A549 treated with DMSO at 1 μM for 4 hours (cell line): ENCODE data around the gene HDHD3. TPM values are rescaled to one million over a fixed set of nuclear protein-coding genes. Genes with fewer than 3 reads are reported as not detected.

ENCODE experiments used
- total RNA-seq: library from RNA; stranded (reverse); fragments of 200-300 nt; extraction: Qiagen RNA extraction; gene quantifications from 5 replicates; pipeline ENCODE4 v1.2.3, GENCODE V29; 2022; ENCODE audit warnings: low read depth

HDHD3 gene
- 22.5 to 27.5 TPM (median 24.0 TPM) in 5 replicates for total RNA-seq

GRCh38 chr9:113376634-113377567, at the start of gene HDHD3:
TSS of gene HDHD3 (minus strand) at chr9:113376986. CDS start at chr9:113374354, 2,632 bp downstream.

GRCh38 chr9:113410207-113410864, 33.5 kb upstream of the HDHD3 start, which contains the start of the genes C9orf43 and POLE3:
TSS of gene C9orf43 (plus strand) at chr9:113410747. CDS start at chr9:113413494, 2,747 bp downstream.
TSS of gene POLE3 (minus strand) at chr9:113410675. CDS start at chr9:113410293, 382 bp downstream.

GRCh38 chr9:113401027-113401792, 24.4 kb upstream of the HDHD3 start, which contains the start of gene ALAD:
TSS of gene ALAD (minus strand) at chr9:113401284. CDS start at chr9:113393559, 7,725 bp downstream.

GRCh38 chr9:113349445-113350094, 27.2 kb downstream of the HDHD3 start, which contains the start of gene BSPRY:
TSS of gene BSPRY (plus strand) at chr9:113349541. CDS start at chr9:113349580, 39 bp downstream.

GRCh38 chr9:113340011-113340699, 36.6 kb downstream of the HDHD3 start, which contains the start of gene WDR31:
TSS of gene WDR31 (minus strand) at chr9:113340275. CDS start at chr9:113332022, 8,253 bp downstream.

Other genes with a start within 250 kb of the HDHD3 start
- gene SLC31A2, start 226.0 kb downstream of the HDHD3 start, total RNA-seq, result 6.7 to 8.3 TPM (median 7.4 TPM) in 5 replicates
- gene FKBP15, start 155.7 kb downstream of the HDHD3 start, total RNA-seq, result 15.4 to 19.6 TPM (median 19.4 TPM) in 5 replicates
- gene SLC31A1, start 155.4 kb downstream of the HDHD3 start, total RNA-seq, result 21.4 to 26.1 TPM (median 23.4 TPM) in 5 replicates
- gene CDC26, start 101.4 kb downstream of the HDHD3 start, total RNA-seq, result 47.1 to 55.9 TPM (median 52.7 TPM) in 5 replicates
- 61.8 to 63.0 TPM (median 62.3 TPM) in 5 replicates for gene PRPF4, start 101.3 kb downstream of the HDHD3 start, total RNA-seq
- gene RNF183, start 73.6 kb downstream of the HDHD3 start, total RNA-seq, result 0.20 TPM in 1 of 5 replicates, not detected in the others
- gene WDR31, start 36.7 kb downstream of the HDHD3 start, total RNA-seq, result 1.0 to 1.5 TPM (median 1.4 TPM) in 5 replicates
- gene BSPRY, start 27.4 kb downstream of the HDHD3 start, total RNA-seq, result 0.04 to 0.07 TPM (median 0.05 TPM) in 3 of 5 replicates, not detected in the others
- 14.7 to 17.7 TPM (median 15.6 TPM) in 5 replicates for gene ALAD, start 24.3 kb upstream of the HDHD3 start, total RNA-seq
- gene POLE3, start 33.7 kb upstream of the HDHD3 start, total RNA-seq, result 106 to 134 TPM (median 123 TPM) in 5 replicates
- 0.45 to 1.2 TPM (median 0.54 TPM) in 5 replicates for gene C9orf43, start 33.8 kb upstream of the HDHD3 start, total RNA-seq
- gene RGS3, start 86.7 kb upstream of the HDHD3 start, total RNA-seq, result 24.8 to 30.7 TPM (median 26.6 TPM) in 5 replicates